HG03457 (cell line): Measurements from ENCODE around the gene KIF16B.
"Not testable (repeated sequence)": the region's sequence is repeated elsewhere in the genome, so short reads cannot be mapped to it uniquely, and the experiment has no call there.

Experiments
- ATAC-seq: cut with Tn5 transposase; IDR thresholded peaks from one replicate; pipeline ENCODE4 v1.9.1; 2021; ENCODE audit warnings: moderate number of reproducible peaks; ENCODE audit not compliant: unreplicated experiment

Gene KIF16B

DNA sequence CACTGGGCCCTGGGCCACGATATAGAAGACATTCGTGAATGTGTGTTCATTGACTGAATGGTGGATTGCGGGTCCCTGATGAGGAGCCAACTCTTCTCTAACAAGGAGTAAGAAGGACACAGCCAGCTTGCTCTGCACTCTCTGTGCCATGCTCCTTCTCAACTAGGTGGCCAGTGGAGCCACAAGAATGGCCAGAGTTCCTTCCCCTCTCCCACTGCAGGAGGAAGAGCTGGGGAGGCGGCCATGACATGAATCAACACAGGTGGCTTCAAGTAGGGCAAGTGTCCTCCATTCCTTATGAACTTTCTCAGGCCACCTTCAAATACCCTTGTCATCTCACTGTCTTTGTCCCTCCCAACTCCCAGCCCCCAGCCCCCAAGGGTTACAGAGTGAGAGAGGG is 305.7 kb downstream of the KIF16B start:
- ATAC-seq: no peak

DNA sequence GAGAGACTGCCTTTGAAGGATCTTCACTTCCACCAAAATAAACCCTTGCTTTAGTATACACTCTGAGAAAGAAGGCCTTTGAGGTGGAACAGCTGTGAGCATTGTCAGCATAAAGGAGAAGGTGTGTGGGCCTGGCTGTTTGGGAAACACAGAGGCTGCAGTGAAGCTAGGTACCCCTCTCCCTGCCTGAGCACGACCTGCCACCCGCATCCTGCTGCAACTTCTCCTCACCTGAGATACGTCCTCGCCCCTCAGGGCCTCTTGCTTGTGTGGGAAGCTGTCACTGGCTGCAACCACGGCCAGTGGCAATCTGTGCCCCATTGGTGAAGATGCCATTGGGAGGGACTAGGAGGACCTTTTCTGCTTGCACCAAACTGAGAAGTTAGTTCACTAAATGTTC is 307.9 kb downstream of the KIF16B start:
- ATAC-seq: no peak

- no peak for ATAC-seq
Measured at GRCh38 chr20:16263582-16263981, 309.7 kb downstream of the KIF16B start.

DNA sequence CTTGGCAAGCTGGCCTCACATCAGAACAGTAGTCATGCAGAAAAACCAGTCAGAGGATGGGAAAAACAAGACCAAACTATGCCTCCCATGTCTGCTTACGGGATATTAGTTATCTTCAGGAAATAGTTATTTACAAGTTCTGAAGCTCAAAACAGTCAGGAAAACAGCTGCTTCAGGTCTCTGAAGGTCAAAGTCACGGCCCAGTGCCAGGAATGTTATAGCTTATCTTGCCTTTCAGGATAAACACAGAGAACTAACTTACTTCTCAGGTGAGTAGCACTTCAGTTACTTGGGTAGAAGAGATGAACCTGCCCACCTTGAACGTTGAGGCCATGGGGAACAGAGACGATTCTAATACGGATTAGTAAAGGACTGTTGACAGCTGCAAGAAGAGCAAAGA is 310.7 kb downstream of the KIF16B start:
- ATAC-seq: no peak

- ATAC-seq: no peak
Measured at GRCh38 chr20:16261733-16262273, 311.4 kb downstream of the KIF16B start.

- no peak for ATAC-seq
Measured at GRCh38 chr20:16260911-16261310, 312.3 kb downstream of the KIF16B start.

- ATAC-seq: not testable (repeated sequence)
Measured at GRCh38 chr20:16260133-16260532, 313.1 kb downstream of the KIF16B start.

DNA sequence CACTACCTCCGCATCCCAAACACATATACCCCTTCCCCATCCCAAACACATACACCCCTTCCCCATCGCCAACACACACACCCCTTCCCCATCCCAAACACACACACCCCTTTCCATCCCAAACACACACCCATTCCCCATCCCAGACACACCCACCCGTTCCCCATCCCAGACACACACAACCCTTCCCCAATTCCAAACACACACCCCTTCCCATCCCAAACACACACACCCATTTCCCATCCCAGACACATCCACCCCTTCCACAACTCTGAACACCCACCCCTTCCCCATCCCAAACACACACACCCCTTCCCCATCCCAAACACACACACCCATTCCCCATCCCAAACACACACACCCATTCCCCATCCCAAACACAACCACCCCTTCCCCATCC is 314.5 kb downstream of the KIF16B start:
- no peak for ATAC-seq

GRCh38 chr20:16257813-16258430 is 315.3 kb downstream of the KIF16B start:
- no peak for ATAC-seq

- ATAC-seq: no peak
Measured at GRCh38 chr20:16257021-16257420, 316.2 kb downstream of the KIF16B start.

- no peak for ATAC-seq
Measured at GRCh38 chr20:16246870-16247269, 326.4 kb downstream of the KIF16B start.

- no peak for ATAC-seq
Measured at GRCh38 chr20:16246291-16246690, 327.0 kb downstream of the KIF16B start.

- no peak for ATAC-seq
Measured at GRCh38 chr20:16245879-16246278, 327.4 kb downstream of the KIF16B start.

- no peak for ATAC-seq
Measured at GRCh38 chr20:16244892-16245291, 328.4 kb downstream of the KIF16B start.

- no peak for ATAC-seq
Measured at GRCh38 chr20:16243470-16243869, 329.8 kb downstream of the KIF16B start.

- ATAC-seq: no peak
Measured at GRCh38 chr20:16241911-16242310, 331.3 kb downstream of the KIF16B start.

DNA sequence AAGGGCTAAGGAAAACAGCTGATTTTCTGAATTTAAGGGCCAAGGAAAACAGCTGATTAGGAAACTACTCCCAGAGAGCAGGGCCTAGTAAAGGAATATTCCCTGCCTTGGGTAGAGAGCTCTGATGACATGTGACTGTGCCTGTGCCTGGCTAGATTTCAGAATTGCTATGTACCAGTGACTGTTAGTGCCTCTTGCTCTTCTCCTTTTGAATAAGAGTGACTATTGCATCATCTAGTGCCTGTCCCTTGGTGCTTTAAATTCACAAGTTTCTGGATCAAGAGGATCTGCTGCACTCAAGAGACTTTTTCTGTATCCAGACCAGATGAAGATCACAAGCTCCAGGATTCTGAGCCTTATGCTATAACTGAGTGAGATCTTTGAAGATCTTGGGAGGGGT is 332.9 kb downstream of the KIF16B start:
- ATAC-seq: no peak

GRCh38 chr20:16236589-16237241 is 336.5 kb downstream of the KIF16B start:
- no peak for ATAC-seq

GRCh38 chr20:16230402-16230801 is 342.8 kb downstream of the KIF16B start:
- no peak for ATAC-seq

GRCh38 chr20:16229813-16230212 is 343.4 kb downstream of the KIF16B start:
- no peak for ATAC-seq

DNA sequence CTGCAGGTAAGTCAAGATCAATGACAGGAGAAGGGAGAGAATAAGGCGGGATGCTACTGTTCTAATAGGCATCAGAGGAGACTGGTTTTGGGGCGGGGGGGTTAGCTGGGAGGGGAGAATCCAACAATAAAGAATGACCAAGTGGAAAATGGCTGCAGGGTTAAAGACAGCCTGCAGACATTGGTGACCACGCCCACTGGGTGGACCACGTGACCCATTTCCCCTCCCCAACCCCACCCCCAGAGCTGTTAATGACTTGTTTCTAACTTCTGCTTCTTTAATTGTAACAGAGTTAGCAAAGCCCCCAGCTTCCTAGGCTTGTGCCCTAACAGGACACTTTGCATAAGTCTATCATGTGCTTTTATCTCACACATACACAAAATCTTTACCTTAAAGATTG is 344.5 kb downstream of the KIF16B start:
- ATAC-seq: no peak

- not testable (repeated sequence) for ATAC-seq
Measured at GRCh38 chr20:16226961-16227360, 346.3 kb downstream of the KIF16B start.

- ATAC-seq: no peak
Measured at GRCh38 chr20:16224836-16225235, 348.4 kb downstream of the KIF16B start.
